Liver (tissue), 9 donors: ENCODE results near the gene AKAP12. TPM values are rescaled to one million over a fixed set of nuclear protein-coding genes. Genes with fewer than 3 reads are reported as not detected.

Experiments
- DNase-seq: peaks from one replicate; pipeline ENCODE4 v3.0.0-alpha.2; 2017; ENCODE audit warnings: low spot score
- H3K27ac ChIP-seq, 2 donors: one replicate each; pipeline ENCODE4 v1.7.0; 2013; ENCODE audit warnings: inconsistent platforms in 2 of 2, low read length in 2 of 2, control low read depth in 1 of 2, low read depth in 1 of 2, mild to moderate bottlenecking in 1 of 2
- H3K27me3 ChIP-seq, 4 donors: one replicate each; pipeline versions ENCODE4 v1.6.1 to v1.7.0; 2013; ENCODE audit warnings: low read length in 3 of 4, inconsistent platforms in 1 of 4, mild to moderate bottlenecking in 1 of 4, moderate library complexity in 1 of 4; ENCODE audit not compliant: control insufficient read depth in 4 of 4, insufficient read depth in 4 of 4
- H3K36me3 ChIP-seq, 4 donors: one replicate each; pipeline versions ENCODE4 v1.6.1 to v1.7.0; 2013; ENCODE audit warnings: low read length in 3 of 4, mild to moderate bottlenecking in 3 of 4, low read depth in 1 of 4, moderate library complexity in 1 of 4; ENCODE audit not compliant: control insufficient read depth in 4 of 4, insufficient read depth in 3 of 4
- H3K4me1 ChIP-seq, 4 donors: one replicate each; pipeline versions ENCODE4 v1.6.1 to v1.7.0; 2013; ENCODE audit warnings: low read length in 3 of 4, mild to moderate bottlenecking in 3 of 4, moderate library complexity in 1 of 4; ENCODE audit not compliant: control insufficient read depth in 4 of 4, insufficient read depth in 4 of 4
- H3K4me3 ChIP-seq, 3 donors: one replicate each; pipeline versions ENCODE4 v1.6.1 to v1.7.0; 2013; ENCODE audit warnings: low read length in 3 of 3, control low read depth in 1 of 3, low read depth in 1 of 3, mild to moderate bottlenecking in 1 of 3
- H3K9ac ChIP-seq, 2 donors: one replicate each; pipeline ENCODE4 v1.7.0; 2013; ENCODE audit warnings: low read length in 2 of 2, mild to moderate bottlenecking in 2 of 2, moderate library complexity in 2 of 2, control low read depth in 1 of 2, low read depth in 1 of 2
- H3K9me3 ChIP-seq, 4 donors: one replicate each; pipeline versions ENCODE4 v1.6.1 to v1.7.0; 2013; ENCODE audit warnings: low read length in 3 of 4; ENCODE audit not compliant: control insufficient read depth in 4 of 4
- ATF3 ChIP-seq: IDR thresholded peaks from 2 replicates; pipeline ENCODE4 v1.6.1; 2016; ENCODE audit warnings: antibody characterized with exemption
- CTCF ChIP-seq: fragments of 150-350 bp; IDR thresholded peaks from 2 replicates; pipeline ENCODE4 v1.5.1; 2017; ENCODE audit warnings: improper control_type of control experiment, low read depth, low read length; ENCODE audit not compliant: missing input control
- EGR1 ChIP-seq, 2 donors: IDR thresholded peaks; 2 replicates each; pipeline ENCODE4 v1.6.1; 2016 to 2018; ENCODE audit warnings: antibody characterized with exemption in 2 of 2, low read depth in 2 of 2
- FOXA1 ChIP-seq: IDR thresholded peaks from 2 replicates; pipeline ENCODE4 v1.6.1; 2016; ENCODE audit warnings: antibody characterized with exemption
- FOXA2 ChIP-seq: IDR thresholded peaks from 2 replicates; pipeline ENCODE4 v1.6.1; 2016; ENCODE audit warnings: antibody characterized with exemption
- GABPA ChIP-seq, 2 donors: IDR thresholded peaks in 1 of 2; conservative IDR thresholded peaks in 1 of 2; 2 replicates each; pipeline ENCODE4 v1.6.1; 2016; ENCODE audit warnings: antibody characterized with exemption in 2 of 2, mild to moderate bottlenecking in 1 of 2, moderate library complexity in 1 of 2
- HNF4G ChIP-seq: IDR thresholded peaks from 2 replicates; pipeline ENCODE4 v1.6.1; 2016; ENCODE audit warnings: antibody characterized with exemption
- JUND ChIP-seq, 2 donors: IDR thresholded peaks; 2 replicates each; pipeline ENCODE4 v1.6.1; 2016; ENCODE audit warnings: antibody characterized with exemption in 2 of 2
- MAX ChIP-seq: IDR thresholded peaks from 2 replicates; pipeline ENCODE4 v1.6.1; 2016; ENCODE audit warnings: antibody characterized with exemption
- NR2F2 ChIP-seq: IDR thresholded peaks from 2 replicates; pipeline ENCODE4 v1.6.1; 2016; ENCODE audit warnings: antibody characterized with exemption
- RAD21 ChIP-seq, 2 donors: IDR thresholded peaks; 2 replicates each; pipeline ENCODE4 v1.6.1; 2016; ENCODE audit warnings: antibody characterized with exemption in 2 of 2, mild to moderate bottlenecking in 2 of 2
- TAF1 ChIP-seq: conservative IDR thresholded peaks from 2 replicates; pipeline ENCODE4 v1.6.1; 2016; ENCODE audit warnings: antibody characterized with exemption, mild to moderate bottlenecking
- YY1 ChIP-seq: IDR thresholded peaks from 2 replicates; pipeline ENCODE4 v1.6.1; 2016; ENCODE audit warnings: antibody characterized with exemption, mild to moderate bottlenecking
- ZBTB33 ChIP-seq: IDR thresholded peaks from 2 replicates; pipeline ENCODE4 v1.6.1; 2016; ENCODE audit warnings: antibody characterized with exemption
- WGBS: extraction: QIAGEN DNeasy Blood & Tissue Kit; methylation state at CpG from one replicate; pipeline ENCODE4 v1.1.7; 2013; 5-methylcytosine and 5-hydroxymethylcytosine counted together
- polyA plus RNA-seq, 2 donors: library from polyadenylated mRNA; stranded (reverse) in 1 of 2; unstranded in 1 of 2; fragments of 200-250 nt in 1 of 2; fragments of >200 nt in 1 of 2; fragmentation: Nextera tagmentation in 1 of 2; extraction: Ambion mirVana in 1 of 2; gene quantifications; one replicate each; pipeline versions ENCODE4 v1.2.1 to v1.2.3, GENCODE V29; 2013 to 2015
- total RNA-seq, 2 donors: library from RNA; depleted of rRNA; stranded (reverse); fragments of >200 nt; gene quantifications; one replicate each; pipeline ENCODE4 v1.2.3, GENCODE V29; 2014
- donor health status: healthy.
- donor health status: healthy.
- donor health status: healthy.
- donor health status: healthy.
- donor health status: healthy.

AKAP12 gene
- total and polyA plus RNA-seq, 4 donors, result 6.7 to 14.8 (median 8.6) TPM

- no peak for DNase-seq
- Histone ChIP-seq H3K27ac (no peak overlapping the region), H3K9ac (no peak overlapping the region), H3K4me1 (peaks cover 0 to 3% (median 1%) of the 10 kb centered on the region in 4 donors), H3K36me3 (no peaks in the 10 kb centered on the region), H3K27me3 (no peaks in the 10 kb centered on the region), H3K9me3 (no peaks in the 10 kb centered on the region), H3K4me3 (no peak overlapping the region)
- WGBS, result 76% methylated on average over 1 of the region's 1 CpG
- TF ChIP-seq FOXA2 (no peak), ATF3 (no peak), ZBTB33 (no peak), HNF4G (no peak), EGR1 (IDR thresholded peaks at IDR 0.05; ENCODE audit: low read depth in 2 of 2) (no peak), NR2F2 (no peak), RAD21 (IDR thresholded peaks at IDR 0.05) (no peak), JUND (IDR thresholded peaks at IDR 0.05) (no peak)
These were observed 23.3 kb downstream of the AKAP12 start for GRCh38 chr6:151263035-151263434.

- Histone ChIP-seq H3K4me3 (no peak overlapping the region), H3K27me3 (no peaks in the 10 kb centered on the region), H3K36me3 (no peaks in the 10 kb centered on the region), H3K9me3 (no peaks in the 10 kb centered on the region), H3K27ac (no peak overlapping the region), H3K9ac (no peak overlapping the region), H3K4me1 (peaks cover 0 to 3% (median 1%) of the 10 kb centered on the region in 4 donors)
- DNase-seq, result no peak
- TF ChIP-seq ZBTB33 (no peak), YY1 (no peak), NR2F2 (no peak), RAD21 (IDR thresholded peaks at IDR 0.05) (no peak), CTCF (no peak), TAF1 (no peak), MAX (no peak), FOXA1 (no peak), EGR1 (IDR thresholded peaks at IDR 0.05; ENCODE audit: low read depth in 2 of 2) (no peak), FOXA2 (no peak), GABPA (IDR thresholded peaks at IDR 0.05 in 1 of 2, conservative IDR thresholded peaks at IDR 0.05 in 1 of 2) (no peak), JUND (IDR thresholded peaks at IDR 0.05) (no peak)
- WGBS, result 91% methylated on average over 3 of the region's 3 CpGs
These were observed 24.2 kb downstream of the AKAP12 start for GRCh38 chr6:151263967-151264366.
